Measurements from ENCODE around the gene PDGFB. TPM values are rescaled to one million over a fixed set of nuclear protein-coding genes. Genes with fewer than 3 reads are reported as not detected.
A peak's percentile ranks its signal among the peaks of the same experiment; 100 is the strongest.

PDGFB gene
- total and polyA plus RNA-seq, 2 experiments from 2014 or later = 2.2 to 8.0 TPM

DNA sequence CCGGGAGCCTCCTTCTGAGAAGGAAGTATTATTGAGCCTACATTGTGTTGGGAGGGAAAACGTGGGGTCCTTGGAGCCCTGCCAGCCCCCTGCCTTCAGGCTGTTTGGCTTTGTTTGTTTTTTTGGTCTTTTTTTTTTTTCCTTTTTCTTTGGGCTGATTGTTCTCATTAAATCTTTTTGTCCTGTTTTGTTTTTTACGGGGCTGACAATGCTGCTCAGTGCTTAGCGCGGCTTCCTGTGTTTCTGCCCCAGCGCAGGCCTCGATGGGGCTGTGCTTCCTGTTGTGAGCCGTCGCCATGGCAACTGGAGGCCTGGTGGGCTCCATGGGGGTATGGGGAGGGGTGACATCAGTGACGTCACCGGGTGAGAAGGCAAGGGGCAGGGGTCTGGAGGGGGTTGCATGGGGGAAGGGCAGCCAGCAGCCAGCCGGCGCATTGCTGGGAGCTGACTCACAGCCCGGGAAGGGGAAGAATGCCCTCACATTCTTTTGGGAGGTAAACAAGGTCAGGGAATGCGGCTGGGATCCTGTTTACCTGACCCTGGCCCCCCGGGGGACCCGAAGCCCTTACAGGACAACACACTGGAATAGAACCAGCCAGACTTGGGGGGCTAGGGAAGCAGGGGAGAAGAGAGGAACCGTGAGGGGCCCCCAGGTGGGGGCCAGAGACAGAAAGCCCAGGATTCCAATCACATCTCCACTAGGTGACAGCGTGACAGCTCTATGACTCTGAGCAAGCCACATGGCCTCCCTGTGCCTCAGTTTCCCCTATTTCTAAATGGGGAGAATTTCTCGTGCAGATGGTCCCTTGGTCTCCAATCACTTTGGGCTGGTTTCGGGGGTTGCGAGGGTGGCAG lies 70.1 kb downstream of the PDGFB start:
- H2AFZ ChIP-seq = no peak overlapping the region
- H3K4me2 ChIP-seq = peak overlapping the region; percentile 80
- DNase-seq (ENCODE audit: low spot score) = peak; percentile 100
- TF ChIP-seq STAT1 (IDR thresholded peaks at IDR 0.05; ENCODE audit: unreplicated experiment) = no peak
- TF ChIP-seq ZNF331 (CRISPR knock-in tag; IDR thresholded peaks at IDR 0.05; ENCODE audit: low read depth) = 0 out of 2 replicates have a peak, but pooled peaks have one; percentile 5
- TF ChIP-seq, protein P1, sequence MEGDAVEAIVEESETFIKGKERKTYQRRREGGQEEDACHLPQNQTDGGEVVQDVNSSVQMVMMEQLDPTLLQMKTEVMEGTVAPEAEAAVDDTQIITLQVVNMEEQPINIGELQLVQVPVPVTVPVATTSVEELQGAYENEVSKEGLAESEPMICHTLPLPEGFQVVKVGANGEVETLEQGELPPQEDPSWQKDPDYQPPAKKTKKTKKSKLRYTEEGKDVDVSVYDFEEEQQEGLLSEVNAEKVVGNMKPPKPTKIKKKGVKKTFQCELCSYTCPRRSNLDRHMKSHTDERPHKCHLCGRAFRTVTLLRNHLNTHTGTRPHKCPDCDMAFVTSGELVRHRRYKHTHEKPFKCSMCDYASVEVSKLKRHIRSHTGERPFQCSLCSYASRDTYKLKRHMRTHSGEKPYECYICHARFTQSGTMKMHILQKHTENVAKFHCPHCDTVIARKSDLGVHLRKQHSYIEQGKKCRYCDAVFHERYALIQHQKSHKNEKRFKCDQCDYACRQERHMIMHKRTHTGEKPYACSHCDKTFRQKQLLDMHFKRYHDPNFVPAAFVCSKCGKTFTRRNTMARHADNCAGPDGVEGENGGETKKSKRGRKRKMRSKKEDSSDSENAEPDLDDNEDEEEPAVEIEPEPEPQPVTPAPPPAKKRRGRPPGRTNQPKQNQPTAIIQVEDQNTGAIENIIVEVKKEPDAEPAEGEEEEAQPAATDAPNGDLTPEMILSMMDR (conservative IDR thresholded peaks at IDR 0.05; ENCODE audit: low read depth in 2 of 2) = no peak
- TF ChIP-seq JUNB (IDR thresholded peaks at IDR 0.05; ENCODE audit: unreplicated experiment) = no peak
- TF ChIP-seq EZH2 (IDR thresholded peaks at IDR 0.05; ENCODE audit: low read depth, unreplicated experiment) = no peak
- TF ChIP-seq, protein P2, sequence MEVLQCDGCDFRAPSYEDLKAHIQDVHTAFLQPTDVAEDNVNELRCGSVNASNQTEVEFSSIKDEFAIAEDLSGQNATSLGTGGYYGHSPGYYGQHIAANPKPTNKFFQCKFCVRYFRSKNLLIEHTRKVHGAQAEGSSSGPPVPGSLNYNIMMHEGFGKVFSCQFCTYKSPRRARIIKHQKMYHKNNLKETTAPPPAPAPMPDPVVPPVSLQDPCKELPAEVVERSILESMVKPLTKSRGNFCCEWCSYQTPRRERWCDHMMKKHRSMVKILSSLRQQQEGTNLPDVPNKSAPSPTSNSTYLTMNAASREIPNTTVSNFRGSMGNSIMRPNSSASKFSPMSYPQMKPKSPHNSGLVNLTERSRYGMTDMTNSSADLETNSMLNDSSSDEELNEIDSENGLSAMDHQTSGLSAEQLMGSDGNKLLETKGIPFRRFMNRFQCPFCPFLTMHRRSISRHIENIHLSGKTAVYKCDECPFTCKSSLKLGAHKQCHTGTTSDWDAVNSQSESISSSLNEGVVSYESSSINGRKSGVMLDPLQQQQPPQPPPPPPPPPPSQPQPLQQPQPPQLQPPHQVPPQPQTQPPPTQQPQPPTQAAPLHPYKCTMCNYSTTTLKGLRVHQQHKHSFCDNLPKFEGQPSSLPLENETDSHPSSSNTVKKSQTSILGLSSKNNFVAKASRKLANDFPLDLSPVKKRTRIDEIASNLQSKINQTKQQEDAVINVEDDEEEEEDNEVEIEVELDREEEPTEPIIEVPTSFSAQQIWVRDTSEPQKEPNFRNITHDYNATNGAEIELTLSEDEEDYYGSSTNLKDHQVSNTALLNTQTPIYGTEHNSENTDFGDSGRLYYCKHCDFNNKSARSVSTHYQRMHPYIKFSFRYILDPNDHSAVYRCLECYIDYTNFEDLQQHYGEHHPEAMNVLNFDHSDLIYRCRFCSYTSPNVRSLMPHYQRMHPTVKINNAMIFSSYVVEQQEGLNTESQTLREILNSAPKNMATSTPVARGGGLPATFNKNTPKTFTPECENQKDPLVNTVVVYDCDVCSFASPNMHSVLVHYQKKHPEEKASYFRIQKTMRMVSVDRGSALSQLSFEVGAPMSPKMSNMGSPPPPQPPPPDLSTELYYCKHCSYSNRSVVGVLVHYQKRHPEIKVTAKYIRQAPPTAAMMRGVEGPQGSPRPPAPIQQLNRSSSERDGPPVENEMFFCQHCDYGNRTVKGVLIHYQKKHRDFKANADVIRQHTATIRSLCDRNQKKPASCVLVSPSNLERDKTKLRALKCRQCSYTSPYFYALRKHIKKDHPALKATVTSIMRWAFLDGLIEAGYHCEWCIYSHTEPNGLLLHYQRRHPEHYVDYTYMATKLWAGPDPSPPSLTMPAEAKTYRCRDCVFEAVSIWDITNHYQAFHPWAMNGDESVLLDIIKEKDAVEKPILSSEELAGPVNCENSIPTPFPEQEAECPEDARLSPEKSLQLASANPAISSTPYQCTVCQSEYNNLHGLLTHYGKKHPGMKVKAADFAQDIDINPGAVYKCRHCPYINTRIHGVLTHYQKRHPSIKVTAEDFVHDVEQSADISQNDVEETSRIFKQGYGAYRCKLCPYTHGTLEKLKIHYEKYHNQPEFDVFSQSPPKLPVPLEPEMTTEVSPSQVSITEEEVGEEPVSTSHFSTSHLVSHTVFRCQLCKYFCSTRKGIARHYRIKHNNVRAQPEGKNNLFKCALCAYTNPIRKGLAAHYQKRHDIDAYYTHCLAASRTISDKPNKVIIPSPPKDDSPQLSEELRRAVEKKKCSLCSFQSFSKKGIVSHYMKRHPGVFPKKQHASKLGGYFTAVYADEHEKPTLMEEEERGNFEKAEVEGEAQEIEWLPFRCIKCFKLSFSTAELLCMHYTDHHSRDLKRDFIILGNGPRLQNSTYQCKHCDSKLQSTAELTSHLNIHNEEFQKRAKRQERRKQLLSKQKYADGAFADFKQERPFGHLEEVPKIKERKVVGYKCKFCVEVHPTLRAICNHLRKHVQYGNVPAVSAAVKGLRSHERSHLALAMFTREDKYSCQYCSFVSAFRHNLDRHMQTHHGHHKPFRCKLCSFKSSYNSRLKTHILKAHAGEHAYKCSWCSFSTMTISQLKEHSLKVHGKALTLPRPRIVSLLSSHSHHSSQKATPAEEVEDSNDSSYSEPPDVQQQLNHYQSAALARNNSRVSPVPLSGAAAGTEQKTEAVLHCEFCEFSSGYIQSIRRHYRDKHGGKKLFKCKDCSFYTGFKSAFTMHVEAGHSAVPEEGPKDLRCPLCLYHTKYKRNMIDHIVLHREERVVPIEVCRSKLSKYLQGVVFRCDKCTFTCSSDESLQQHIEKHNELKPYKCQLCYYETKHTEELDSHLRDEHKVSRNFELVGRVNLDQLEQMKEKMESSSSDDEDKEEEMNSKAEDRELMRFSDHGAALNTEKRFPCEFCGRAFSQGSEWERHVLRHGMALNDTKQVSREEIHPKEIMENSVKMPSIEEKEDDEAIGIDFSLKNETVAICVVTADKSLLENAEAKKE (CRISPR knock-in tag; IDR thresholded peaks at IDR 0.05) = no peak
- TF ChIP-seq, protein P3, sequence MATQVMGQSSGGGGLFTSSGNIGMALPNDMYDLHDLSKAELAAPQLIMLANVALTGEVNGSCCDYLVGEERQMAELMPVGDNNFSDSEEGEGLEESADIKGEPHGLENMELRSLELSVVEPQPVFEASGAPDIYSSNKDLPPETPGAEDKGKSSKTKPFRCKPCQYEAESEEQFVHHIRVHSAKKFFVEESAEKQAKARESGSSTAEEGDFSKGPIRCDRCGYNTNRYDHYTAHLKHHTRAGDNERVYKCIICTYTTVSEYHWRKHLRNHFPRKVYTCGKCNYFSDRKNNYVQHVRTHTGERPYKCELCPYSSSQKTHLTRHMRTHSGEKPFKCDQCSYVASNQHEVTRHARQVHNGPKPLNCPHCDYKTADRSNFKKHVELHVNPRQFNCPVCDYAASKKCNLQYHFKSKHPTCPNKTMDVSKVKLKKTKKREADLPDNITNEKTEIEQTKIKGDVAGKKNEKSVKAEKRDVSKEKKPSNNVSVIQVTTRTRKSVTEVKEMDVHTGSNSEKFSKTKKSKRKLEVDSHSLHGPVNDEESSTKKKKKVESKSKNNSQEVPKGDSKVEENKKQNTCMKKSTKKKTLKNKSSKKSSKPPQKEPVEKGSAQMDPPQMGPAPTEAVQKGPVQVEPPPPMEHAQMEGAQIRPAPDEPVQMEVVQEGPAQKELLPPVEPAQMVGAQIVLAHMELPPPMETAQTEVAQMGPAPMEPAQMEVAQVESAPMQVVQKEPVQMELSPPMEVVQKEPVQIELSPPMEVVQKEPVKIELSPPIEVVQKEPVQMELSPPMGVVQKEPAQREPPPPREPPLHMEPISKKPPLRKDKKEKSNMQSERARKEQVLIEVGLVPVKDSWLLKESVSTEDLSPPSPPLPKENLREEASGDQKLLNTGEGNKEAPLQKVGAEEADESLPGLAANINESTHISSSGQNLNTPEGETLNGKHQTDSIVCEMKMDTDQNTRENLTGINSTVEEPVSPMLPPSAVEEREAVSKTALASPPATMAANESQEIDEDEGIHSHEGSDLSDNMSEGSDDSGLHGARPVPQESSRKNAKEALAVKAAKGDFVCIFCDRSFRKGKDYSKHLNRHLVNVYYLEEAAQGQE (IDR thresholded peaks at IDR 0.05; ENCODE audit: unreplicated experiment) = peak; percentile 27
- peak; percentile 99 for TF ChIP-seq CREB1 (CRISPR knock-in tag; IDR thresholded peaks at IDR 0.05; ENCODE audit: low read depth)
- no peak for TF ChIP-seq EZH2phosphoT487 (IDR thresholded peaks at IDR 0.05; ENCODE audit: unreplicated experiment)
- TF ChIP-seq, protein P4, sequence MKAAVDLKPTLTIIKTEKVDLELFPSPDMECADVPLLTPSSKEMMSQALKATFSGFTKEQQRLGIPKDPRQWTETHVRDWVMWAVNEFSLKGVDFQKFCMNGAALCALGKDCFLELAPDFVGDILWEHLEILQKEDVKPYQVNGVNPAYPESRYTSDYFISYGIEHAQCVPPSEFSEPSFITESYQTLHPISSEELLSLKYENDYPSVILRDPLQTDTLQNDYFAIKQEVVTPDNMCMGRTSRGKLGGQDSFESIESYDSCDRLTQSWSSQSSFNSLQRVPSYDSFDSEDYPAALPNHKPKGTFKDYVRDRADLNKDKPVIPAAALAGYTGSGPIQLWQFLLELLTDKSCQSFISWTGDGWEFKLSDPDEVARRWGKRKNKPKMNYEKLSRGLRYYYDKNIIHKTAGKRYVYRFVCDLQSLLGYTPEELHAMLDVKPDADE (IDR thresholded peaks at IDR 0.05) = peak; percentile 59
- no peak for TF ChIP-seq ZNF114 (CRISPR knock-in tag; IDR thresholded peaks at IDR 0.05)
- no peak; the same call in 1 of the 2 replicates for TF ChIP-seq NANOG (IDR thresholded peaks at IDR 0.05; ENCODE audit: borderline replicate concordance)
- TF ChIP-seq POLR2AphosphoS5 (IDR thresholded peaks at IDR 0.05; ENCODE audit: low read depth) = peak; percentile 45; the same call in 1 of the 2 replicates
- peaks cover 84% of the 10 kb centered on the region for H3K4me1 Mint-ChIP-seq
- H4K20me1 ChIP-seq (replicated peaks; ENCODE audit: insufficient read depth) = no peaks in the 10 kb centered on the region
- no peaks in the 10 kb centered on the region for H3K27me3 ChIP-seq (ENCODE audit: insufficient read depth)
- peaks cover 11% of the 10 kb centered on the region; the same call in 1 of the 2 replicates for H3F3A ChIP-seq (replicated peaks; ENCODE audit: low read depth)
- H3K27ac Mint-ChIP-seq = peak overlapping the region; percentile 95
- H3K4me3 Mint-ChIP-seq = peak overlapping the region; percentile 45
- H3K9me3 Mint-ChIP-seq = no peaks in the 10 kb centered on the region
- no peaks in the 10 kb centered on the region for H3K79me2 ChIP-seq (replicated peaks; ENCODE audit: insufficient read depth)
- H3K4me1 ChIP-seq (ENCODE audit: insufficient read depth) = peaks cover 50% of the 10 kb centered on the region
- H3K27ac ChIP-seq (ENCODE audit: low read depth) = peak overlapping the region; percentile 99
- no peaks in the 10 kb centered on the region for H3K36me3 Mint-ChIP-seq (ENCODE audit: low read depth)
- H3K27me3 Mint-ChIP-seq (ENCODE audit: insufficient read depth, low read depth, poor library complexity) = peaks cover 35% of the 10 kb centered on the region
- peak; percentile 63 for ATAC-seq
- H3K9me2 ChIP-seq (ENCODE audit: insufficient read depth) = no peaks in the 10 kb centered on the region
- no peaks in the 10 kb centered on the region for H3K36me3 ChIP-seq (ENCODE audit: insufficient read depth)
- H3K4me3 ChIP-seq = peak overlapping the region; percentile 36; the same call in 1 of the 2 replicates

Data from GM23338 (cell line).